ENCODE measurements around the gene RAD9A.

Gene RAD9A

GRCh38 chr11:67356387-67356863 is 35.4 kb upstream of the RAD9A start:
- no peak overlapping the region for H3K4me3 ChIP-seq (ENCODE audit: low read depth, low read length)
- no peak for DNase-seq (ENCODE audit: low read depth)

- no peak overlapping the region for H3K4me3 ChIP-seq (ENCODE audit: low read depth, low read length)
- DNase-seq (ENCODE audit: low read depth) = no peak
These were observed 34.8 kb upstream of the RAD9A start for GRCh38 chr11:67356864-67357561.

- no peak for DNase-seq (ENCODE audit: low read depth)
- H3K4me3 ChIP-seq (ENCODE audit: low read depth, low read length) = no peak overlapping the region
These were observed 33.7 kb upstream of the RAD9A start for GRCh38 chr11:67357831-67358670.

- no peak overlapping the region for H3K4me3 ChIP-seq (ENCODE audit: low read depth, low read length)
- no peak for DNase-seq (ENCODE audit: low read depth)
These were observed 27.6 kb upstream of the RAD9A start for GRCh38 chr11:67364169-67364568.

GRCh38 chr11:67364783-67365722 is 26.7 kb upstream of the RAD9A start:
- no peak for DNase-seq (ENCODE audit: low read depth)
- no peak overlapping the region for H3K4me3 ChIP-seq (ENCODE audit: low read depth, low read length)

- DNase-seq (ENCODE audit: low read depth) = no peak
These were observed 25.9 kb upstream of the RAD9A start for GRCh38 chr11:67365736-67366444.

GRCh38 chr11:67366546-67366945 is 25.2 kb upstream of the RAD9A start:
- H3K4me3 ChIP-seq (ENCODE audit: low read depth, low read length) = no peak overlapping the region
- no peak for DNase-seq (ENCODE audit: low read depth)

More at GRCh38 chr11:67365736-67366444, 25.9 kb upstream of the RAD9A start:
- H3K4me3 ChIP-seq (ENCODE audit: low read depth, low read length) = no peak overlapping the region

GRCh38 chr11:67366961-67367760 is 24.6 kb upstream of the RAD9A start:
- no peak overlapping the region for H3K4me3 ChIP-seq (ENCODE audit: low read depth, low read length)
- no peak for DNase-seq (ENCODE audit: low read depth)

- H3K4me3 ChIP-seq (ENCODE audit: low read depth, low read length) = no peak overlapping the region
- no peak for DNase-seq (ENCODE audit: low read depth)
These were observed 24.0 kb upstream of the RAD9A start for GRCh38 chr11:67367761-67368227.

GRCh38 chr11:67368621-67369020 is 23.2 kb upstream of the RAD9A start:
- DNase-seq (ENCODE audit: low read depth) = no peak
- H3K4me3 ChIP-seq (ENCODE audit: low read depth, low read length) = no peak overlapping the region

- DNase-seq (ENCODE audit: low read depth) = no peak
- H3K4me3 ChIP-seq (ENCODE audit: low read depth, low read length) = no peak overlapping the region
These were observed 22.5 kb upstream of the RAD9A start for GRCh38 chr11:67369275-67369674.

GRCh38 chr11:67369801-67370284 is 21.9 kb upstream of the RAD9A start:
- DNase-seq (ENCODE audit: low read depth) = no peak
- H3K4me3 ChIP-seq (ENCODE audit: low read depth, low read length) = no peak overlapping the region

GRCh38 chr11:67370351-67371076 is 21.3 kb upstream of the RAD9A start:
- H3K4me3 ChIP-seq (ENCODE audit: low read depth, low read length) = peak overlapping the region; percentile 67
- DNase-seq (ENCODE audit: low read depth) = no peak

- peak overlapping the region; percentile 67 for H3K4me3 ChIP-seq (ENCODE audit: low read depth, low read length)
- no peak for DNase-seq (ENCODE audit: low read depth)
These were observed 20.4 kb upstream of the RAD9A start for GRCh38 chr11:67371189-67371910.

GRCh38 chr11:67371911-67372320 is 19.9 kb upstream of the RAD9A start:
- DNase-seq (ENCODE audit: low read depth) = no peak
- peak overlapping the region; percentile 67 for H3K4me3 ChIP-seq (ENCODE audit: low read depth, low read length)

- H3K4me3 ChIP-seq (ENCODE audit: low read depth, low read length) = peak overlapping the region; percentile 67
- DNase-seq (ENCODE audit: low read depth) = no peak
These were observed 19.3 kb upstream of the RAD9A start for GRCh38 chr11:67372321-67372992.

Measured in skeletal muscle cell (primary cell).